ENCODE data around the gene GATD1. TPM values are rescaled to one million over a fixed set of nuclear protein-coding genes. Genes with fewer than 3 reads are reported as not detected.

GATD1 gene
- total and polyA plus RNA-seq, 2 experiments from 2014 or later, result 39.3 to 51.0 TPM

- TF ChIP-seq NANOG (IDR thresholded peaks at IDR 0.05; ENCODE audit: borderline replicate concordance), result no peak
- no peak for TF ChIP-seq CREB1 (CRISPR knock-in tag; IDR thresholded peaks at IDR 0.05; ENCODE audit: low read depth)
- TF ChIP-seq, protein P1, sequence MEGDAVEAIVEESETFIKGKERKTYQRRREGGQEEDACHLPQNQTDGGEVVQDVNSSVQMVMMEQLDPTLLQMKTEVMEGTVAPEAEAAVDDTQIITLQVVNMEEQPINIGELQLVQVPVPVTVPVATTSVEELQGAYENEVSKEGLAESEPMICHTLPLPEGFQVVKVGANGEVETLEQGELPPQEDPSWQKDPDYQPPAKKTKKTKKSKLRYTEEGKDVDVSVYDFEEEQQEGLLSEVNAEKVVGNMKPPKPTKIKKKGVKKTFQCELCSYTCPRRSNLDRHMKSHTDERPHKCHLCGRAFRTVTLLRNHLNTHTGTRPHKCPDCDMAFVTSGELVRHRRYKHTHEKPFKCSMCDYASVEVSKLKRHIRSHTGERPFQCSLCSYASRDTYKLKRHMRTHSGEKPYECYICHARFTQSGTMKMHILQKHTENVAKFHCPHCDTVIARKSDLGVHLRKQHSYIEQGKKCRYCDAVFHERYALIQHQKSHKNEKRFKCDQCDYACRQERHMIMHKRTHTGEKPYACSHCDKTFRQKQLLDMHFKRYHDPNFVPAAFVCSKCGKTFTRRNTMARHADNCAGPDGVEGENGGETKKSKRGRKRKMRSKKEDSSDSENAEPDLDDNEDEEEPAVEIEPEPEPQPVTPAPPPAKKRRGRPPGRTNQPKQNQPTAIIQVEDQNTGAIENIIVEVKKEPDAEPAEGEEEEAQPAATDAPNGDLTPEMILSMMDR (conservative IDR thresholded peaks at IDR 0.05; ENCODE audit: low read depth in 2 of 2), result no peak
- TF ChIP-seq STAT1 (IDR thresholded peaks at IDR 0.05; ENCODE audit: unreplicated experiment), result no peak
Observed at GRCh38 chr11:748007-748359, 29.3 kb downstream of the GATD1 start (continued).

DNA sequence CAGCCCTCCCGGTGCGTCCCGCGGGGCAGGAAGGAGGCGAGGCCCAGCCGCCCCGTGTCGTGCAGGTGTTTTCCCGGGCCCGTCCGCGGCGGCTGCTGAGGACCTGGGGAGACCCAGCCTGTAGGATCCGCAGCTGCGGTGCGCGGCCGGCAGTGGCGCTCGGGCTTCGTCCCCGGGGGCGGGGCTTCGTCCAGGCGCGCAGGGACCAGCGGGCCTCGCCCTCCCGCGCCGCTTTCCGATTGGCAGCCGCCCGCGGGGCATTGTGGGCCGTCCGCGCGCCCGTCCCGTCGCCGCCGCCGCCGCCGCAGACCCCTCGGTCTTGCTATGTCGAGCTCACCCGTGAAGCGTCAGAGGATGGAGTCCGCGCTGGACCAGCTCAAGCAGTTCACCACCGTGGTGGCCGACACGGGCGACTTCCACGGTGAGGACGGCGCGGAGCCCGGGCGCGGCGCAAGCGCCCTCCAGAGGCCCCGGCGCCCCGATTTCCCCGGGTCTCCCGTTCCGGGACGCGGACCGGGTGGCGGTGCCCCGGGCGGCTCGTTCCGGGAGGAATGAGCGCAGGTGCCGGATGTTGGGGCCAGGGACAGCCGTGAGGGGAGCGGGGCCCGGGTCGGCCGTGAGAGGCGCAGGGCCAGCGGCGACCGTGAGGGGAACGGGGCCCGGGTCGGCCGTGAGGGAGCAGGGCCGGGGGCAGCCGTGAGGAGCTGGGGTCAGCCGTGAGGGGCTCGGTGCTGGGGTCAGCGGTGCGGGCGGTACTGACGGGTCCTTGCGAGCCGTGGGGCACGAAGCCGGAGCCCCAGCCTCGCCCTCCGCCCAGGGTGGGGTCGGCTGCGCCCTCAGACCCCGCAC is 29.9 kb downstream of the GATD1 start, which contains the start of gene TALDO1:
Gene TALDO1, plus strand, starts transcription at position 307 of the 849 bp plus-strand sequence. Its CDS starts 18 bp downstream, at position 325.
- Mint-ChIP-seq H3K9me3 (peaks cover 18% of the 10 kb centered on the region; the same call in 2 of the 3 replicates), H3K27me3 (ENCODE audit: insufficient read depth, low read depth, poor library complexity) (peaks cover 25% of the 10 kb centered on the region), H3K36me3 (ENCODE audit: low read depth) (peaks cover 24% of the 10 kb centered on the region), H3K4me3 (peak within 1 kb of the TSS; percentile 86), H3K4me1 (peaks cover 29% of the 10 kb centered on the region), H3K27ac (peak within 1 kb of the TSS; percentile 97)
- Histone ChIP-seq H3K4me3 (peak within 1 kb of the TSS; percentile 89), H3K79me2 (replicated peaks; ENCODE audit: insufficient read depth) (peaks cover 51% of the 10 kb centered on the region), H3K36me3 (ENCODE audit: insufficient read depth) (no peaks in the 10 kb centered on the region; the same call in 1 of the 2 replicates), H3K9me2 (ENCODE audit: insufficient read depth) (no peaks in the 10 kb centered on the region), H3K4me2 (peak within 1 kb of the TSS; percentile 97), H2AFZ (no peak within 1 kb of the TSS), H3K27ac (ENCODE audit: low read depth) (peak within 1 kb of the TSS; percentile 95), H3F3A (replicated peaks; ENCODE audit: low read depth) (peaks cover 14% of the 10 kb centered on the region), H3K4me1 (ENCODE audit: insufficient read depth) (peaks cover 34% of the 10 kb centered on the region), H3K27me3 (ENCODE audit: insufficient read depth) (no peaks in the 10 kb centered on the region), H4K20me1 (replicated peaks; ENCODE audit: insufficient read depth) (peaks cover 20% of the 10 kb centered on the region)
- DNase-seq (ENCODE audit: low spot score) (peak; percentile 97), ATAC-seq (peak; percentile 85)
- TF ChIP-seq CREB1 (CRISPR knock-in tag; IDR thresholded peaks at IDR 0.05; ENCODE audit: low read depth) (0 out of 2 replicates have a peak, but pooled peaks have one; percentile 24), JUNB (IDR thresholded peaks at IDR 0.05; ENCODE audit: unreplicated experiment) (no peak), EZH2phosphoT487 (IDR thresholded peaks at IDR 0.05; ENCODE audit: unreplicated experiment) (no peak), STAT1 (IDR thresholded peaks at IDR 0.05; ENCODE audit: unreplicated experiment) (no peak), POLR2AphosphoS5 (IDR thresholded peaks at IDR 0.05; ENCODE audit: low read depth) (peak; percentile 93)
- TF ChIP-seq, protein P2, sequence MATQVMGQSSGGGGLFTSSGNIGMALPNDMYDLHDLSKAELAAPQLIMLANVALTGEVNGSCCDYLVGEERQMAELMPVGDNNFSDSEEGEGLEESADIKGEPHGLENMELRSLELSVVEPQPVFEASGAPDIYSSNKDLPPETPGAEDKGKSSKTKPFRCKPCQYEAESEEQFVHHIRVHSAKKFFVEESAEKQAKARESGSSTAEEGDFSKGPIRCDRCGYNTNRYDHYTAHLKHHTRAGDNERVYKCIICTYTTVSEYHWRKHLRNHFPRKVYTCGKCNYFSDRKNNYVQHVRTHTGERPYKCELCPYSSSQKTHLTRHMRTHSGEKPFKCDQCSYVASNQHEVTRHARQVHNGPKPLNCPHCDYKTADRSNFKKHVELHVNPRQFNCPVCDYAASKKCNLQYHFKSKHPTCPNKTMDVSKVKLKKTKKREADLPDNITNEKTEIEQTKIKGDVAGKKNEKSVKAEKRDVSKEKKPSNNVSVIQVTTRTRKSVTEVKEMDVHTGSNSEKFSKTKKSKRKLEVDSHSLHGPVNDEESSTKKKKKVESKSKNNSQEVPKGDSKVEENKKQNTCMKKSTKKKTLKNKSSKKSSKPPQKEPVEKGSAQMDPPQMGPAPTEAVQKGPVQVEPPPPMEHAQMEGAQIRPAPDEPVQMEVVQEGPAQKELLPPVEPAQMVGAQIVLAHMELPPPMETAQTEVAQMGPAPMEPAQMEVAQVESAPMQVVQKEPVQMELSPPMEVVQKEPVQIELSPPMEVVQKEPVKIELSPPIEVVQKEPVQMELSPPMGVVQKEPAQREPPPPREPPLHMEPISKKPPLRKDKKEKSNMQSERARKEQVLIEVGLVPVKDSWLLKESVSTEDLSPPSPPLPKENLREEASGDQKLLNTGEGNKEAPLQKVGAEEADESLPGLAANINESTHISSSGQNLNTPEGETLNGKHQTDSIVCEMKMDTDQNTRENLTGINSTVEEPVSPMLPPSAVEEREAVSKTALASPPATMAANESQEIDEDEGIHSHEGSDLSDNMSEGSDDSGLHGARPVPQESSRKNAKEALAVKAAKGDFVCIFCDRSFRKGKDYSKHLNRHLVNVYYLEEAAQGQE (IDR thresholded peaks at IDR 0.05; ENCODE audit: unreplicated experiment), result peak; percentile 30
- TF ChIP-seq, protein P1 (conservative IDR thresholded peaks at IDR 0.05; ENCODE audit: low read depth in 2 of 2), result 0 out of 4 replicates have a peak, but pooled peaks of 1 of the 2 experiments have one; percentile 11

Data from GM23338 (cell line).